Panc1 (cell line): ENCODE data around the gene GNG10. TPM values are rescaled to one million over a fixed set of nuclear protein-coding genes. Genes with fewer than 3 reads are reported as not detected.
A peak's percentile ranks its signal among the peaks of the same experiment; 100 is the strongest.

Experiments
- ATAC-seq: fragments of 200-7000 bp; cut with Tn5 transposase; 2 replicates; pipeline ENCODE4 v1.9.1; 2020; ENCODE audit warnings: mild to moderate bottlenecking, moderate library complexity
- BruUV-seq: library from RNA; stranded (reverse); fragments of 400-500 nt; replicated peaks from 2 replicates; lab custom pipeline; 2021; lab: Mats Ljungman, UMichigan
- CTCF ChIA-PET: fragments of 300-600 bp; sonication (Branson Sonifier 250); formaldehyde crosslinking; loops from one replicate; lab custom pipeline; 2022; ENCODE audit warnings: antibody characterized with exemption; lab: Charles Lee
- POLR2A ChIA-PET: fragments of 300-600 bp; sonication (Branson Sonifier 250); formaldehyde crosslinking; loops from one replicate; lab custom pipeline; 2022; ENCODE audit warnings: antibody characterized with exemption; lab: Charles Lee
- DNase-seq: peaks from one replicate; pipeline ENCODE4 v3.0.0-alpha.2; 2010; ENCODE audit warnings: low read depth, low spot score
- H3K27ac ChIP-seq: 2 replicates; pipeline ENCODE4 v1.5.1; 2011; ENCODE audit warnings: mild to moderate bottlenecking, low read length, inconsistent platforms
- H3K27me3 ChIP-seq: fragments of 200-500 bp; sonication (Bioruptor generic); 2 replicates; pipeline ENCODE4 v1.6.0; 2014; ENCODE audit warnings: low read length, inconsistent platforms; ENCODE audit not compliant: control insufficient read depth, insufficient read depth
- H3K36me3 ChIP-seq: fragments of 200-500 bp; sonication (Bioruptor generic); 2 replicates; pipeline ENCODE4 v1.5.1; 2014; ENCODE audit warnings: inconsistent platforms, mild to moderate bottlenecking, low read length, moderate library complexity; ENCODE audit not compliant: control insufficient read depth, insufficient read depth
- H3K4me1 ChIP-seq: 2 replicates; pipeline ENCODE4 v1.5.1; 2011; ENCODE audit warnings: inconsistent platforms, mild to moderate bottlenecking, low read length, moderate library complexity; ENCODE audit not compliant: control insufficient read depth, insufficient read depth
- H3K4me3 ChIP-seq, 2 experiments: 2 replicates each; pipeline ENCODE4 v1.5.1; 2011 to 2012; ENCODE audit warnings: low read depth in 2 of 2, low read length in 2 of 2, mild to moderate bottlenecking in 2 of 2, inconsistent platforms in 1 of 2, moderate library complexity in 1 of 2
- H3K9me3 ChIP-seq: fragments of 200-500 bp; sonication (Bioruptor generic); 2 replicates; pipeline ENCODE4 v1.5.1; 2014; ENCODE audit warnings: low read depth, mild to moderate bottlenecking, inconsistent platforms, low read length, moderate library complexity; ENCODE audit not compliant: control insufficient read depth, insufficient read depth
- CTCF ChIP-seq: fragments of 450-650 bp; IDR thresholded peaks from 2 replicates; pipeline ENCODE4 v1.5.1; 2017; ENCODE audit warnings: mild to moderate bottlenecking
- POLR2AphosphoS5 ChIP-seq: IDR thresholded peaks from 2 replicates; pipeline ENCODE4 v1.6.1; 2012; ENCODE audit warnings: mild to moderate bottlenecking, low read depth, low read length, moderate library complexity
- REST ChIP-seq, 2 experiments: IDR thresholded peaks; 2 replicates each; pipeline ENCODE4 v1.6.1; 2011 to 2012; ENCODE audit warnings: low read depth in 2 of 2, control low read depth in 1 of 2, low read length in 1 of 2, mild to moderate bottlenecking in 1 of 2, moderate library complexity in 1 of 2; ENCODE audit not compliant: insufficient read depth in 1 of 2
- SIN3A ChIP-seq: IDR thresholded peaks from 2 replicates; pipeline ENCODE4 v1.6.1; 2012; ENCODE audit warnings: low read depth, mild to moderate bottlenecking, low read length, moderate library complexity, borderline replicate concordance; ENCODE audit not compliant: insufficient read depth
- TCF7L2 ChIP-seq: IDR thresholded peaks from 2 replicates; pipeline ENCODE4 v1.6.1; 2011; ENCODE audit warnings: mild to moderate bottlenecking, low read depth, low read length, inconsistent platforms
- in situ Hi-C: cut with HindIII; loops from 2 replicates; pipeline ENCODE4 v1.10.0; 2016; ENCODE audit warnings: low sequenced_read_pairs, low pct_unique_long_range_greater_than_20kb
- intact Hi-C: fragments of 100-400 bp; cut with micrococcal nuclease; formaldehyde crosslinking; loops from one replicate; pipeline ENCODE4 v1.10.0; 2022; ENCODE audit not compliant: unreplicated experiment
- total RNA-seq: library from RNA; stranded (reverse); gene quantifications from one replicate; pipeline ENCODE4 v1.2.1, GENCODE V29; 2021; ENCODE audit not compliant: unreplicated experiment

GNG10 gene
- total RNA-seq, 1 experiment from 2014 or later: 40.0 TPM

- Histone ChIP-seq H3K27ac (peak overlapping the region; percentile 82), H3K4me1 (peaks cover 10% of the 10 kb centered on the region), H3K36me3 (no peaks in the 10 kb centered on the region; the same call in 1 of the 2 replicates), H3K4me3 (peak overlapping the region; percentile 72 to 84), H3K9me3 (no peaks in the 10 kb centered on the region), H3K27me3 (no peaks in the 10 kb centered on the region)
- TF ChIP-seq POLR2AphosphoS5: no peak
- TF ChIP-seq REST (IDR thresholded peaks at IDR 0.05; ENCODE audit: insufficient read depth in 1 of 2, low read depth in 2 of 2, low read length in 1 of 2): no peak
- TF ChIP-seq SIN3A: no peak
- no peak for TF ChIP-seq TCF7L2
- no peak for TF ChIP-seq CTCF
- no peak for DNase-seq
- intact Hi-C loops: no loop called here
- CTCF ChIA-PET: no interaction called here
- no TSS peak for BruUV-seq
- ATAC-seq: peak; percentile 73
- in situ Hi-C loops: no loop called here
- POLR2A ChIA-PET: no interaction called here
Observed at GRCh38 chr9:111661802-111662521, 557 bp downstream of the GNG10 start.

GRCh38 chr9:111662576-111663300 is 1.3 kb downstream of the GNG10 start:
- Histone ChIP-seq H3K4me3 (peak overlapping the region; percentile 72 to 84), H3K27me3 (no peaks in the 10 kb centered on the region), H3K9me3 (no peaks in the 10 kb centered on the region), H3K27ac (peak overlapping the region; percentile 82), H3K4me1 (peaks cover 10% of the 10 kb centered on the region), H3K36me3 (no peaks in the 10 kb centered on the region; the same call in 1 of the 2 replicates)
- no TSS peak for BruUV-seq
- DNase-seq (no peak), ATAC-seq (no peak)
- TF ChIP-seq POLR2AphosphoS5 (no peak), SIN3A (no peak), TCF7L2 (no peak), CTCF (no peak), REST (IDR thresholded peaks at IDR 0.05; ENCODE audit: insufficient read depth in 1 of 2, low read depth in 2 of 2, low read length in 1 of 2) (no peak)
- in situ Hi-C loops: no loop called here
- ChIA-PET CTCF (no interaction called here), POLR2A (no interaction called here)
- intact Hi-C loops: no loop called here
